HL-60 (cell line): ENCODE measurements around the gene DYSF.

ENCODE experiments used
- DNase-seq, 2 experiments: peaks; one replicate each; pipeline ENCODE4 v3.0.0-alpha.2; 2010 to 2020; ENCODE audit warnings: low read depth in 1 of 2, low spot score in 1 of 2
- H3K27ac ChIP-seq: fragments of 250-450 bp; sonication (Bioruptor Pico); replicated peaks from 2 replicates; pipeline ENCODE4 v1.5.1; 2020; ENCODE audit warnings: mild to moderate bottlenecking, moderate library complexity
- H3K27me3 ChIP-seq: fragments of 250-450 bp; sonication (Bioruptor Pico); 2 replicates; pipeline ENCODE4 v1.5.1; 2021; ENCODE audit warnings: mild to moderate bottlenecking, moderate library complexity; ENCODE audit not compliant: insufficient read depth, poor library complexity, severe bottlenecking
- H3K4me3 ChIP-seq: replicated peaks from 2 replicates; pipeline ENCODE4 v1.5.1; 2011; ENCODE audit warnings: mild to moderate bottlenecking, control low read depth, low read length; ENCODE audit not compliant: insufficient read depth
- CTCF ChIP-seq: IDR thresholded peaks from one replicate; pipeline ENCODE4 v1.5.1; 2011; ENCODE audit warnings: low read length, control low read depth, inconsistent platforms; ENCODE audit not compliant: insufficient read depth
- GABPA ChIP-seq: IDR thresholded peaks from 2 replicates; pipeline ENCODE4 v1.6.1; 2012; ENCODE audit warnings: low read depth
- POLR2AphosphoS5 ChIP-seq: IDR thresholded peaks from 2 replicates; pipeline ENCODE4 v1.6.1; 2012; ENCODE audit warnings: low read depth
- REST ChIP-seq: IDR thresholded peaks from 2 replicates; pipeline ENCODE4 v1.6.1; 2012; ENCODE audit warnings: low read depth; ENCODE audit not compliant: insufficient replicate concordance
- SPI1 ChIP-seq: IDR thresholded peaks from 2 replicates; pipeline ENCODE4 v1.6.1; 2012; ENCODE audit warnings: low read depth, mild to moderate bottlenecking, borderline replicate concordance

The DYSF gene

GRCh38 chr2:71521436-71521950 is 68.1 kb downstream of the DYSF start:
- no peak for TF ChIP-seq SPI1
- no peak for TF ChIP-seq CTCF
- no peak for TF ChIP-seq POLR2AphosphoS5
- no peak for TF ChIP-seq REST
- no peak for TF ChIP-seq GABPA
- Histone ChIP-seq H3K27ac (no peak overlapping the region), H3K4me3 (no peak overlapping the region), H3K27me3 (peaks cover 5% of the 10 kb centered on the region)
- DNase-seq: no peak

- peaks cover 5% of the 10 kb centered on the region for H3K27me3 ChIP-seq
- H3K27ac ChIP-seq: no peak overlapping the region
- TF ChIP-seq REST (no peak), CTCF (no peak), POLR2AphosphoS5 (no peak), SPI1 (no peak), GABPA (no peak)
- DNase-seq: no peak
- no peak overlapping the region for H3K4me3 ChIP-seq
Measured at GRCh38 chr2:71524476-71524875, 71.1 kb downstream of the DYSF start.

- no peak overlapping the region for H3K27ac ChIP-seq
- peaks cover 5% of the 10 kb centered on the region for H3K27me3 ChIP-seq
- TF ChIP-seq SPI1 (no peak), GABPA (no peak), POLR2AphosphoS5 (no peak)
- DNase-seq: no peak
- H3K4me3 ChIP-seq: no peak overlapping the region
Measured at GRCh38 chr2:71526141-71526540, 72.8 kb downstream of the DYSF start.

DNA sequence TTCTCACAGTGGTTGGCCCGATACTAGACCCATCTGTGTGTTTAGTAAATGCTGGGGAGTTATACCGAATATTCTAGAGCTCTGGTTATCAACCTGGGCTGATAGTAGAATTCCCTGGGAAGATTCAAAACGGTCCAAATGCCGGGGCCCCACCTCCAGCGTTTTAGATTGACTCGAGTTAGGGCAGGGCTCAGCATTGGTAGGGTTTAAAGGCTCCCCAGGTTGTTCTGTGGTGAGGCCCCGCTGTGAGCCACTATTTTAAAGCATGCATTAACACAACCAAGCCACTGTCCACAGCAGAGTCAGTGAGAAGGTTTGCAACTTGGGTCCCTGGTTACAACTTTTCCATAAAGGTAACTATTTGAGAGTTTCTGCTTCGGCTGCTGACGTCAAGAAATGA is 73.6 kb downstream of the DYSF start:
- Histone ChIP-seq H3K27ac (no peak overlapping the region), H3K27me3 (peaks cover 5% of the 10 kb centered on the region), H3K4me3 (no peak overlapping the region)
- no peak for DNase-seq
- TF ChIP-seq CTCF (no peak), REST (no peak), POLR2AphosphoS5 (no peak), GABPA (no peak), SPI1 (no peak)
